ENCODE results near the gene AP5S1. TPM values are rescaled to one million over a fixed set of nuclear protein-coding genes. Genes with fewer than 3 reads are reported as not detected.

AP5S1 gene
- total and polyA plus RNA-seq, 2 of the 13 experiments (the other 11 are each of a cell fraction or from before 2014, with no cell fraction given) = 7.9 to 23.2 TPM

- TF ChIP-seq ZSCAN5A (CRISPR knock-in tag; IDR thresholded peaks at IDR 0.05; ENCODE audit: borderline replicate concordance) = no peak
- peak; percentile 41 for TF ChIP-seq AGO2 (optimal IDR thresholded peaks at IDR 0.05; ENCODE audit: low read depth, low read length)
- 0 out of 2 replicates have a peak, but pooled peaks have one; percentile 37 for TF ChIP-seq EED (CRISPR knock-in tag; IDR thresholded peaks at IDR 0.05)
- TF ChIP-seq SALL2 (CRISPR knock-in tag; IDR thresholded peaks at IDR 0.05) = no peak
- TF ChIP-seq ZNF740 (CRISPR knock-in tag; IDR thresholded peaks at IDR 0.05) = 0 out of 2 replicates have a peak, but pooled peaks have one; percentile 17
- no peak for TF ChIP-seq CCAR2 (optimal IDR thresholded peaks at IDR 0.05; ENCODE audit: low read depth, low read length)
- TF ChIP-seq TRIM24 (CRISPR knock-in tag; IDR thresholded peaks at IDR 0.05) = no peak
Observed at GRCh38 chr20:3783068-3783489, 37.3 kb upstream of the AP5S1 start (continued).

GRCh38 chr20:3783511-3784195 is 36.7 kb upstream of the AP5S1 start:
- no peak overlapping the region for H2AFZ ChIP-seq (ENCODE audit: low read length)
- ChIA-PET CTCF (ENCODE audit: low intra/inter-chr PET ratio, low total read pairs) (no interaction called here), POLR2A (interaction anchor here (7.6 to 10.4 kb wide), 2 partner anchors 15 to 36 kb away, joined by 74 to 134 read pairs; partner anchors contain the start of genes ADISSP and AP5S1)
- no peaks in the 10 kb centered on the region for H3K9me3 ChIP-seq (ENCODE audit: low read length)
- H3K79me2 ChIP-seq (ENCODE audit: insufficient read depth, low read length) = peaks cover 9% of the 10 kb centered on the region
- no peak overlapping the region for H3K4me2 ChIP-seq (ENCODE audit: low read depth, low read length)
- BruUV-seq (replicated peaks) = no TSS peak
- H3K4me1 ChIP-seq (ENCODE audit: insufficient read depth, low read length) = peaks cover 76% of the 10 kb centered on the region
- 71% methylated on average over 10 of the region's 10 CpGs for WGBS (ENCODE audit: low lambda C conversion rate)
- H4K20me1 ChIP-seq (ENCODE audit: insufficient read depth, low read length) = peaks cover 5% of the 10 kb centered on the region; the same call in 1 of the 2 replicates
- in situ Hi-C loops (cut with HindIII; ENCODE audit: extremely low pct_ligation_motif_present, low pct_unique_long_range_greater_than_20kb) (loop anchor here (5.0 kb wide), 1 partner anchor 34 kb away; no protein-coding TSS in a partner anchor), intact Hi-C loops (cut with micrococcal nuclease; ENCODE audit: unreplicated experiment) (loop anchor here (5.0 kb wide), 1 partner anchor 309 kb away; no protein-coding TSS in a partner anchor)
- FAIRE-seq (no peak), DNase-seq (ENCODE audit: low spot score) (no peak), ATAC-seq (no peak)
- H3K36me3 ChIP-seq (replicated peaks in 1 of 2; ENCODE audit: control insufficient read depth in 1 of 2, insufficient read depth in 2 of 2, low read length in 2 of 2) = no peaks in the 10 kb centered on the region
- H3K27me3 ChIP-seq (ENCODE audit: control insufficient read depth in 1 of 2, insufficient read depth in 2 of 2, low read length in 2 of 2) = peaks cover 0 to 25% of the 10 kb centered on the region in 2 experiments
- H3K27ac ChIP-seq (ENCODE audit: extremely low read length, insufficient read depth, low read length) = no peak overlapping the region
- H3K4me3 ChIP-seq (replicated peaks in 1 of 3; ENCODE audit: insufficient read depth in 1 of 3, low read depth in 2 of 3, low read length in 3 of 3) = no peak overlapping the region
- no peak overlapping the region for H3K9ac ChIP-seq (ENCODE audit: insufficient read depth, low read depth, low read length)
- TF ChIP-seq MEF2D (CRISPR knock-in tag; IDR thresholded peaks at IDR 0.05) (0 out of 2 replicates have a peak, but pooled peaks have one; percentile 15), ZFX (CRISPR knock-in tag; IDR thresholded peaks at IDR 0.05; ENCODE audit: low read depth) (peak; percentile 42; the same call in 1 of the 2 replicates), HES4 (CRISPR knock-in tag; IDR thresholded peaks at IDR 0.05; ENCODE audit: borderline replicate concordance) (no peak), ZNF883 (CRISPR knock-in tag; IDR thresholded peaks at IDR 0.05; ENCODE audit: not compliant biosample characterization) (peak; percentile 0), JARID2 (CRISPR knock-in tag; IDR thresholded peaks at IDR 0.05; ENCODE audit: insufficient replicate concordance) (no peak), ZBTB46 (CRISPR knock-in tag; IDR thresholded peaks at IDR 0.05; ENCODE audit: borderline replicate concordance) (no peak), ZNF691 (CRISPR knock-in tag; IDR thresholded peaks at IDR 0.05; ENCODE audit: borderline replicate concordance, low read depth) (no peak), POLR2G (IDR thresholded peaks at IDR 0.05; ENCODE audit: low read depth, low read length) (0 out of 2 replicates have a peak, but pooled peaks have one; percentile 17), RBFOX2 (IDR thresholded peaks at IDR 0.05; ENCODE audit: low read depth, low read length) (peak; percentile 38; the same call in 1 of the 2 replicates)

Measured in HepG2 (cell line).